ENCODE measurements around the gene F2R. TPM values are rescaled to one million over a fixed set of nuclear protein-coding genes. Genes with fewer than 3 reads are reported as not detected.

The F2R gene
- total and polyA plus RNA-seq, 9 of the 15 experiments (the other 6 are each of a cell fraction or from before 2014, with no cell fraction given): 4.0 to 34.7 (median 15.1) TPM

- TF ChIP-seq ZNF592 (IDR thresholded peaks at IDR 0.05) (peak; percentile 23; the same call in 1 of the 2 replicates), MYC (IDR thresholded peaks at IDR 0.05; ENCODE audit: low read depth, low read length) (peak; percentile 62; the same call in 1 of the 2 replicates), MYC (CRISPR knock-in tag; IDR thresholded peaks at IDR 0.05; ENCODE audit: borderline replicate concordance, low read depth) (no peak), ZBTB1 (CRISPR knock-in tag; IDR thresholded peaks at IDR 0.05; ENCODE audit: borderline replicate concordance, low read depth) (peak; percentile 35; the same call in 1 of the 2 replicates), ETS1 (conservative IDR thresholded peaks at IDR 0.05; ENCODE audit: control insufficient read depth, low read depth, low read length) (peak; percentile 66; the same call in 1 of the 2 replicates), SUPT5H (IDR thresholded peaks at IDR 0.05) (peak; percentile 74), ZFP1 (CRISPR knock-in tag; IDR thresholded peaks at IDR 0.05) (no peak), CTCF (IDR thresholded peaks at IDR 0.05 in 2 of 3, conservative IDR thresholded peaks at IDR 0.05 in 1 of 3; ENCODE audit: insufficient read depth in 2 of 3, low read depth in 1 of 3, low read length in 3 of 3) (peak; percentile 34 to 76 (median 54); a peak in 5 of 6 replicates), TRIM28 (IDR thresholded peaks at IDR 0.05) (no peak), ZNF561 (CRISPR knock-in tag; conservative IDR thresholded peaks at IDR 0.05) (no peak), GATAD2A (IDR thresholded peaks at IDR 0.05) (peak; percentile 78; the same call in 1 of the 2 replicates), CREM (IDR thresholded peaks at IDR 0.05; ENCODE audit: low read depth) (peak; percentile 17; the same call in 1 of the 2 replicates), RFX7 (CRISPR knock-in tag; IDR thresholded peaks at IDR 0.05) (no peak), CXXC5 (CRISPR knock-in tag; IDR thresholded peaks at IDR 0.05) (peak; percentile 71), GATAD2B (IDR thresholded peaks at IDR 0.05; ENCODE audit: borderline replicate concordance) (peak; percentile 52; the same call in 1 of the 2 replicates), POLR3A (IDR thresholded peaks at IDR 0.05; ENCODE audit: borderline replicate concordance, extremely low read depth, insufficient read depth, insufficient read length) (no peak)
Measured at GRCh38 chr5:76715736-76716455, at the start of gene F2R (continued).
